ENCODE measurements around the gene CERS6.

The CERS6 gene

GRCh38 chr2:168691221-168691620, 235.1 kb downstream of the CERS6 start:
- no peak for DNase-seq (ENCODE audit: low read depth, low spot score)
- CTCF ChIA-PET, result no interaction called here
- no peak overlapping the region for H3K4me3 ChIP-seq (ENCODE audit: low read depth, low read length)
- TF ChIP-seq CTCF (IDR thresholded peaks at IDR 0.05; ENCODE audit: insufficient read depth, low read length, missing control alignments), result no peak
- POLR2A ChIA-PET, result no interaction called here

- no peak for TF ChIP-seq CTCF (IDR thresholded peaks at IDR 0.05; ENCODE audit: insufficient read depth, low read length, missing control alignments)
- ChIA-PET CTCF (interaction anchor here (0.7 to 1.8 kb wide), 4 partner anchors 8 to 348 kb away, joined by 3 to 7 read pairs (median 3); no protein-coding TSS in a partner anchor), POLR2A (no interaction called here)
- DNase-seq (ENCODE audit: low read depth, low spot score), result no peak
- no peak overlapping the region for H3K4me3 ChIP-seq (ENCODE audit: low read depth, low read length)
These were observed 236.2 kb downstream of the CERS6 start for GRCh38 chr2:168692132-168692744.

DNA sequence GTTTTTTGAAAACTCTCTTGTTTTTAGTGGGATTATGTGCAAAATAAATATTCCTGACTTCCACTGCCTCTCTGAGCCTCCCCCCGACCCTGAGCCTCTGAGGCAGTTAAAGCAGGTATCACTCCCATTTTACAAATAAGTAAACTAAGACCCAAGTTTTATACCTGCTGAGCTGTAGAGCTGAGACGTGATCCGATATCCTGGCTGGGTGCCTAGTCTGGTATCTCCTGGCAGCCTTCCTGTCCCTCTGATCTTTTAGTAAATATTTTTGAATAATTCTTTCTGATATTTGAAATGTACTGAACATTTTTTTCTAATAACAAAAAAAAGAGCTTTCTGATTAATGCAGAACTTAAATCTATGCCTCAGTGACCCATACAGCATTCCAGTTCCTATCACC, 238.1 kb downstream of the CERS6 start:
- no peak for TF ChIP-seq CTCF (IDR thresholded peaks at IDR 0.05; ENCODE audit: insufficient read depth, low read length, missing control alignments)
- CTCF ChIA-PET, result interaction anchor here (1.3 to 1.9 kb wide), 5 partner anchors 9 to 347 kb away, joined by 3 to 8 read pairs (median 5); no protein-coding TSS in a partner anchor

DNA sequence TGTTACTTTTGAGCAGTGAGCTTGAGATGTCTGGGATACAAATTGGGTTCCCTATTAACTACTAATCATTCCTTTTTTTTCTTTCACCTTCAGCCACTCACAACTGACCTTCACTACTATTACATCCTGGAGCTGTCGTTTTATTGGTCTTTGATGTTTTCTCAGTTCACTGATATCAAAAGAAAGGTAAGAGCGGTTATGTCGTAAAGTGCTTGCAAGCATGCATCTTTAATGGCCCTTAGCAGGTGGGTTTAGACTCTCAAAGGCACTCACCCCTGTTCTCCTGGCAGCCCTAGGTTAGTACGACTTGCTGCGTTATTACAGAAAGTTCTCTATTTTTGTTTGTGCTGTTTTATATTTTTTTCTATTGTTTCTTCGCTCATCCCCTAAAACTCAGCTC, 238.8 kb downstream of the CERS6 start:
- no peak for DNase-seq (ENCODE audit: low read depth, low spot score)
- ChIA-PET CTCF (interaction anchor here (1.3 to 1.9 kb wide), 5 partner anchors 9 to 348 kb away, joined by 3 to 8 read pairs (median 5); no protein-coding TSS in a partner anchor), POLR2A (no interaction called here)
- no peak for TF ChIP-seq CTCF (IDR thresholded peaks at IDR 0.05; ENCODE audit: insufficient read depth, low read length, missing control alignments)
- no peak overlapping the region for H3K4me3 ChIP-seq (ENCODE audit: low read depth, low read length)

More for the DNA sequence above, 238.1 kb downstream of the CERS6 start:
- no peak for DNase-seq (ENCODE audit: low read depth, low spot score)
- POLR2A ChIA-PET, result no interaction called here
- no peak overlapping the region for H3K4me3 ChIP-seq (ENCODE audit: low read depth, low read length)

- no peak overlapping the region for H3K4me3 ChIP-seq (ENCODE audit: low read depth, low read length)
- peak; percentile 31 for DNase-seq (ENCODE audit: low read depth, low spot score)
- peak; percentile 12 for TF ChIP-seq CTCF (IDR thresholded peaks at IDR 0.05; ENCODE audit: insufficient read depth, low read length, missing control alignments)
- ChIA-PET CTCF (interaction anchor here (0.9 to 2.2 kb wide), 7 partner anchors 9 to 353 kb away, joined by 3 to 19 read pairs (median 4); no protein-coding TSS in a partner anchor), POLR2A (interaction anchor here (1.0 kb wide), 1 partner anchor 11 kb away, joined by 3 read pairs; no protein-coding TSS in a partner anchor)
These were observed 241.6 kb downstream of the CERS6 start for GRCh38 chr2:168697668-168698121.

- no peak for TF ChIP-seq CTCF (IDR thresholded peaks at IDR 0.05; ENCODE audit: insufficient read depth, low read length, missing control alignments)
- CTCF ChIA-PET, result interaction anchor here (2.2 kb wide), 1 partner anchor 11 kb away, joined by 6 read pairs; no protein-coding TSS in a partner anchor
- DNase-seq (ENCODE audit: low read depth, low spot score), result no peak
- POLR2A ChIA-PET, result no interaction called here
- no peak overlapping the region for H3K4me3 ChIP-seq (ENCODE audit: low read depth, low read length)
These were observed 242.9 kb downstream of the CERS6 start for GRCh38 chr2:168698969-168699368.
